ENCODE results near the gene ATP8B3. TPM values are rescaled to one million over a fixed set of nuclear protein-coding genes. Genes with fewer than 3 reads are reported as not detected.

ATP8B3 gene
- total RNA-seq, 1 donor from 2014 or later = 0.52 TPM

GRCh38 chr19:1810439-1811160 is 1.5 kb downstream of the ATP8B3 start:
- Histone ChIP-seq H3K36me3 (ENCODE audit: control insufficient read depth in 3 of 3, insufficient read depth in 3 of 3, low read length in 3 of 3) (peaks cover 0 to 2% (median 2%) of the 10 kb centered on the region in 3 donors), H3K9me3 (ENCODE audit: control insufficient read depth in 3 of 3, low read length in 3 of 3) (no peaks in the 10 kb centered on the region), H3K4me1 (ENCODE audit: control insufficient read depth in 3 of 3, insufficient read depth in 3 of 3, low read length in 3 of 3) (peaks cover 11 to 27% (median 22%) of the 10 kb centered on the region in 3 donors), H3K9ac (ENCODE audit: low read depth in 1 of 3, low read length in 3 of 3) (no peak overlapping the region), H3K27ac (ENCODE audit: low read depth, low read length) (no peak overlapping the region), H3K27me3 (ENCODE audit: control insufficient read depth in 3 of 3, insufficient read depth in 3 of 3, low read length in 3 of 3) (peaks cover 0 to 3% (median 0%) of the 10 kb centered on the region in 3 donors), H3K4me3 (ENCODE audit: low read length in 3 of 3) (no peak overlapping the region)

- H3K27ac ChIP-seq (ENCODE audit: low read depth, low read length) = no peak overlapping the region
- H3K4me3 ChIP-seq (ENCODE audit: low read length in 3 of 3) = no peak overlapping the region
- no peak overlapping the region for H3K9ac ChIP-seq (ENCODE audit: low read depth in 1 of 3, low read length in 3 of 3)
- peaks cover 11 to 25% (median 20%) of the 10 kb centered on the region in 3 donors for H3K4me1 ChIP-seq (ENCODE audit: control insufficient read depth in 3 of 3, insufficient read depth in 3 of 3, low read length in 3 of 3)
- H3K36me3 ChIP-seq (ENCODE audit: control insufficient read depth in 3 of 3, insufficient read depth in 3 of 3, low read length in 3 of 3) = no peaks in the 10 kb centered on the region
- H3K27me3 ChIP-seq (ENCODE audit: control insufficient read depth in 3 of 3, insufficient read depth in 3 of 3, low read length in 3 of 3) = peaks cover 0 to 3% (median 0%) of the 10 kb centered on the region in 3 donors
- H3K9me3 ChIP-seq (ENCODE audit: control insufficient read depth in 3 of 3, low read length in 3 of 3) = no peaks in the 10 kb centered on the region
Measured at GRCh38 chr19:1809678-1810077, 2.4 kb downstream of the ATP8B3 start.

GRCh38 chr19:1808395-1808731 is 3.7 kb downstream of the ATP8B3 start:
- no peaks in the 10 kb centered on the region for H3K36me3 ChIP-seq (ENCODE audit: control insufficient read depth in 3 of 3, insufficient read depth in 3 of 3, low read length in 3 of 3)
- H3K4me1 ChIP-seq (ENCODE audit: control insufficient read depth in 3 of 3, insufficient read depth in 3 of 3, low read length in 3 of 3) = peaks cover 7 to 15% (median 12%) of the 10 kb centered on the region in 3 donors
- no peaks in the 10 kb centered on the region for H3K9me3 ChIP-seq (ENCODE audit: control insufficient read depth in 3 of 3, low read length in 3 of 3)
- H3K27me3 ChIP-seq (ENCODE audit: control insufficient read depth in 3 of 3, insufficient read depth in 3 of 3, low read length in 3 of 3) = peaks cover 0 to 3% (median 0%) of the 10 kb centered on the region in 3 donors
- H3K4me3 ChIP-seq (ENCODE audit: low read length in 3 of 3) = no peak overlapping the region
- H3K9ac ChIP-seq (ENCODE audit: low read depth in 1 of 3, low read length in 3 of 3) = no peak overlapping the region
- no peak overlapping the region for H3K27ac ChIP-seq (ENCODE audit: low read depth, low read length)

- no peaks in the 10 kb centered on the region for H3K9me3 ChIP-seq (ENCODE audit: control insufficient read depth in 3 of 3, low read length in 3 of 3)
- H3K36me3 ChIP-seq (ENCODE audit: control insufficient read depth in 3 of 3, insufficient read depth in 3 of 3, low read length in 3 of 3) = no peaks in the 10 kb centered on the region
- H3K9ac ChIP-seq (ENCODE audit: low read depth in 1 of 3, low read length in 3 of 3) = no peak overlapping the region
- no peak overlapping the region for H3K27ac ChIP-seq (ENCODE audit: low read depth, low read length)
- H3K4me1 ChIP-seq (ENCODE audit: control insufficient read depth in 3 of 3, insufficient read depth in 3 of 3, low read length in 3 of 3) = peaks cover 3 to 10% (median 7%) of the 10 kb centered on the region in 3 donors
- H3K27me3 ChIP-seq (ENCODE audit: control insufficient read depth in 3 of 3, insufficient read depth in 3 of 3, low read length in 3 of 3) = peaks cover 0 to 3% (median 2%) of the 10 kb centered on the region in 3 donors
- no peak overlapping the region for H3K4me3 ChIP-seq (ENCODE audit: low read length in 3 of 3)
Measured at GRCh38 chr19:1807695-1808394, 4.2 kb downstream of the ATP8B3 start.

- Histone ChIP-seq H3K9me3 (ENCODE audit: control insufficient read depth in 3 of 3, low read length in 3 of 3) (no peaks in the 10 kb centered on the region), H3K36me3 (ENCODE audit: control insufficient read depth in 3 of 3, insufficient read depth in 3 of 3, low read length in 3 of 3) (no peaks in the 10 kb centered on the region), H3K27ac (ENCODE audit: low read depth, low read length) (no peak overlapping the region), H3K27me3 (ENCODE audit: control insufficient read depth in 3 of 3, insufficient read depth in 3 of 3, low read length in 3 of 3) (peaks cover 0 to 6% (median 3%) of the 10 kb centered on the region in 3 donors), H3K4me3 (ENCODE audit: low read length in 3 of 3) (no peak overlapping the region), H3K4me1 (ENCODE audit: control insufficient read depth in 3 of 3, insufficient read depth in 3 of 3, low read length in 3 of 3) (peaks cover 0 to 4% (median 3%) of the 10 kb centered on the region in 3 donors), H3K9ac (ENCODE audit: low read depth in 1 of 3, low read length in 3 of 3) (no peak overlapping the region)
Measured at GRCh38 chr19:1807030-1807694, 4.9 kb downstream of the ATP8B3 start.

- H3K9me3 ChIP-seq (ENCODE audit: control insufficient read depth in 3 of 3, low read length in 3 of 3) = no peaks in the 10 kb centered on the region
- H3K36me3 ChIP-seq (ENCODE audit: control insufficient read depth in 3 of 3, insufficient read depth in 3 of 3, low read length in 3 of 3) = no peaks in the 10 kb centered on the region
- peaks cover 0 to under 1% (median 0%) of the 10 kb centered on the region in 3 donors for H3K4me1 ChIP-seq (ENCODE audit: control insufficient read depth in 3 of 3, insufficient read depth in 3 of 3, low read length in 3 of 3)
- no peak overlapping the region for H3K27ac ChIP-seq (ENCODE audit: low read depth, low read length)
- no peak overlapping the region for H3K9ac ChIP-seq (ENCODE audit: low read depth in 1 of 3, low read length in 3 of 3)
- peaks cover 0 to 6% (median 3%) of the 10 kb centered on the region in 3 donors for H3K27me3 ChIP-seq (ENCODE audit: control insufficient read depth in 3 of 3, insufficient read depth in 3 of 3, low read length in 3 of 3)
- no peak overlapping the region for H3K4me3 ChIP-seq (ENCODE audit: low read length in 3 of 3)
Measured at GRCh38 chr19:1806184-1807029, 5.7 kb downstream of the ATP8B3 start.

- H3K36me3 ChIP-seq (ENCODE audit: control insufficient read depth in 3 of 3, insufficient read depth in 3 of 3, low read length in 3 of 3) = no peaks in the 10 kb centered on the region
- H3K4me1 ChIP-seq (ENCODE audit: control insufficient read depth in 3 of 3, insufficient read depth in 3 of 3, low read length in 3 of 3) = no peaks in the 10 kb centered on the region
- peaks cover 0 to 6% (median 3%) of the 10 kb centered on the region in 3 donors for H3K27me3 ChIP-seq (ENCODE audit: control insufficient read depth in 3 of 3, insufficient read depth in 3 of 3, low read length in 3 of 3)
- H3K27ac ChIP-seq (ENCODE audit: low read depth, low read length) = no peak overlapping the region
- no peak overlapping the region for H3K4me3 ChIP-seq (ENCODE audit: low read length in 3 of 3)
- no peak overlapping the region for H3K9ac ChIP-seq (ENCODE audit: low read depth in 1 of 3, low read length in 3 of 3)
- H3K9me3 ChIP-seq (ENCODE audit: control insufficient read depth in 3 of 3, low read length in 3 of 3) = no peaks in the 10 kb centered on the region
Measured at GRCh38 chr19:1805401-1806183, 6.5 kb downstream of the ATP8B3 start.

GRCh38 chr19:1804858-1805257 is 7.2 kb downstream of the ATP8B3 start:
- Histone ChIP-seq H3K9me3 (ENCODE audit: control insufficient read depth in 3 of 3, low read length in 3 of 3) (no peaks in the 10 kb centered on the region), H3K36me3 (ENCODE audit: control insufficient read depth in 3 of 3, insufficient read depth in 3 of 3, low read length in 3 of 3) (no peaks in the 10 kb centered on the region), H3K4me3 (ENCODE audit: low read length in 3 of 3) (no peak overlapping the region), H3K9ac (ENCODE audit: low read depth in 1 of 3, low read length in 3 of 3) (no peak overlapping the region), H3K27ac (ENCODE audit: low read depth, low read length) (no peak overlapping the region), H3K4me1 (ENCODE audit: control insufficient read depth in 3 of 3, insufficient read depth in 3 of 3, low read length in 3 of 3) (no peaks in the 10 kb centered on the region), H3K27me3 (ENCODE audit: control insufficient read depth in 3 of 3, insufficient read depth in 3 of 3, low read length in 3 of 3) (peaks cover 5 to 9% (median 6%) of the 10 kb centered on the region in 3 donors)

All from skeletal muscle tissue (tissue), 4 donors.